ENCODE data around the gene TICAM2.

TICAM2 gene

DNA sequence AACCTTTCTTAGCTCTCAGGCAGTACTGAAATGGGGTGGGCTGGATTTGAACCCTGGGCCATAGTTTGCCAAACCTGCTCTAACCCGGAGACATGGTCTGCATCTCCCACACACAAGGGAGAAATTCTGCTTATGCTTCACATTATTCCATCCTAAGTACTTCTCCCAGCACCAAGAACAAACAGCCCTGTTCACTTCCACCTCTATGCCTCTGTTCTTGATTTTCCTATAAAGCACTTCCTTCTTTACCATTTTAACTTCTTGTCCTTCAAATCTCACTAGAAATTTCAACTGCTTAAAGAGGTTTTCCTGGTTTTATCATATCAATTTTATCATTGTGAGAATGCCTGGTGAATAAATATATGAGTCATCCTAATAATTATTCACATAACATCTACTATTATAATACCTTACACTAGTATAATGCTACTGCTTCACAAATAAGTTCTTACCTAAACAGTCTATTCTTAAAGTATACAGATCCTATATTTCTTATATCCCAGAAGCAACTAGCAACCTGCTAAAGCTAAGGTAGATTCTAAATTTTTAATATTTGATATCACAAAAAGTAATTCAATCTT lies 70.4 kb downstream of the TICAM2 start:
- no peak for DNase-seq (ENCODE audit: low read depth)

DNA sequence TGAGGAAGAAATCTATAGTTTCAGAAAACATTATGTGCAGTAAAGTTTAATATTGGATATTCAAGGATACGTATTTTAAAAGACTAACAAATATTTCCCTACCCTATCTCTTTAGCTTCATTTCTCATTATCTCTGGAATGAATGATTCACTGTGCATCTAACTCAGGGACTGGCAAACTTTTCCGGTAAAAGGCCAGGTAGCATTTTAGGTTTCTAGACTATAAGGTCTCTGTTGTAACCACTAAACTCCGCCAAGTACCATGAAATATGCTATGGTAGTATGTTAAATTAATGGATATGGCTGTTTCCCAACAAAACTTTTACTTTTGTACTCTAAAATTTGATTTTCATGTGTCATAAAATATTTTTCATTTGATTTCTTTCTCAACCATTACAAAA lies 70.9 kb downstream of the TICAM2 start:
- no peak for DNase-seq (ENCODE audit: low read depth)

DNA sequence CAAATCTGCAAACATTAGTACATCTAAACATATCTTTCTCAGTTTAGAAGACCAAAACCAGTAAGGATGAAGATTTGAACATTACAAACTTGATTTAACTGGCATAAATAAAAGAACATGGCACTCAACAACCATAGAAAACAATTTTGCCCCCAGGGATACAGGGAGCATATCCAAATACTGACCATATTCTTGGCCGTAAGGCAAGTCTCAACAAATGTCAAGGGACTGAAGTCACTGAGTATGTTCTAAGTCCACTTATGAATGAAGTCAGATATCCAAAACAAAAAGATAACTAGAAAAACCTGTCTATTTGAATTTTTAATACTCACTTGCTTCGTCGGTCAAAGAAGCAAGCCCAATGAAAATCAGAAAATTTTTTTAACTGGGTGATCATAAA lies 71.9 kb downstream of the TICAM2 start:
- no peak for DNase-seq (ENCODE audit: low read depth)

All from activated T-cell treated with anti-CD3 and anti-CD28 coated beads for 1 hour (primary cell).